ENCODE measurements around the gene ARHGAP15. TPM values are rescaled to one million over a fixed set of nuclear protein-coding genes. Genes with fewer than 3 reads are reported as not detected.

ARHGAP15 gene
- total and polyA plus RNA-seq, 2 donors from 2014 or later, result 5.7 to 23.1 TPM

DNA sequence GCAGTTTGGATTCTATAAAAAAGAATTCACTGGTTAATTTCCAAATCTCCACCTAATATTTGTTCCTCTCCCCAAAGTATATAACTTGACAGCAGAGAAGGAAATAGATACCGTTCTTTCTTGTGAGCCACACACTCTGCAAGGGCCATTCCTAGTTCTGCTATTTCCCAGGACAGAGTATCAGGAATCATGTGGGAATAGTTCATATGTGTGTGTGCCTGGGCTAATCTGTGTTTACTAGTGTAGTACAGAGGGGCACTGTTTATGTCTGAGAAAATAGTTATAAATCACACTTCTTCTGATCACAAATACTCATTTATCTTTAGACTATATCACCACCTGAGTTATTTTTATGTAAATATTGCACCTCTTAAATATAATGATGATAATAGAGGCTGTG is 296.7 kb downstream of the ARHGAP15 start:
- Histone ChIP-seq H3K9me3 (ENCODE audit: control insufficient read depth in 2 of 3, insufficient read depth in 1 of 3, low read length in 3 of 3) (no peaks in the 10 kb centered on the region), H3K27me3 (ENCODE audit: control insufficient read depth, insufficient read depth, low read length) (no peaks in the 10 kb centered on the region), H3K36me3 (ENCODE audit: control insufficient read depth in 2 of 3, insufficient read depth in 3 of 3, low read length in 3 of 3) (no peaks in the 10 kb centered on the region), H3K27ac (ENCODE audit: low read depth in 2 of 2, low read length in 2 of 2) (no peak overlapping the region), H3K4me3 (ENCODE audit: low read length in 3 of 3) (no peak overlapping the region), H3K9ac (ENCODE audit: low read length in 3 of 3) (no peak overlapping the region), H3K4me1 (ENCODE audit: control insufficient read depth in 2 of 3, insufficient read depth in 2 of 3, low read depth in 1 of 3, low read length in 3 of 3) (no peaks in the 10 kb centered on the region)
- DNase-seq, result no peak
- intact Hi-C loops (cut with DNase I), result no loop called here
- FAIRE-seq, result no peak
- TF ChIP-seq, protein P1, sequence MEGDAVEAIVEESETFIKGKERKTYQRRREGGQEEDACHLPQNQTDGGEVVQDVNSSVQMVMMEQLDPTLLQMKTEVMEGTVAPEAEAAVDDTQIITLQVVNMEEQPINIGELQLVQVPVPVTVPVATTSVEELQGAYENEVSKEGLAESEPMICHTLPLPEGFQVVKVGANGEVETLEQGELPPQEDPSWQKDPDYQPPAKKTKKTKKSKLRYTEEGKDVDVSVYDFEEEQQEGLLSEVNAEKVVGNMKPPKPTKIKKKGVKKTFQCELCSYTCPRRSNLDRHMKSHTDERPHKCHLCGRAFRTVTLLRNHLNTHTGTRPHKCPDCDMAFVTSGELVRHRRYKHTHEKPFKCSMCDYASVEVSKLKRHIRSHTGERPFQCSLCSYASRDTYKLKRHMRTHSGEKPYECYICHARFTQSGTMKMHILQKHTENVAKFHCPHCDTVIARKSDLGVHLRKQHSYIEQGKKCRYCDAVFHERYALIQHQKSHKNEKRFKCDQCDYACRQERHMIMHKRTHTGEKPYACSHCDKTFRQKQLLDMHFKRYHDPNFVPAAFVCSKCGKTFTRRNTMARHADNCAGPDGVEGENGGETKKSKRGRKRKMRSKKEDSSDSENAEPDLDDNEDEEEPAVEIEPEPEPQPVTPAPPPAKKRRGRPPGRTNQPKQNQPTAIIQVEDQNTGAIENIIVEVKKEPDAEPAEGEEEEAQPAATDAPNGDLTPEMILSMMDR (IDR thresholded peaks at IDR 0.05; ENCODE audit: borderline replicate concordance, extremely low read depth, insufficient read depth), result no peak

DNA sequence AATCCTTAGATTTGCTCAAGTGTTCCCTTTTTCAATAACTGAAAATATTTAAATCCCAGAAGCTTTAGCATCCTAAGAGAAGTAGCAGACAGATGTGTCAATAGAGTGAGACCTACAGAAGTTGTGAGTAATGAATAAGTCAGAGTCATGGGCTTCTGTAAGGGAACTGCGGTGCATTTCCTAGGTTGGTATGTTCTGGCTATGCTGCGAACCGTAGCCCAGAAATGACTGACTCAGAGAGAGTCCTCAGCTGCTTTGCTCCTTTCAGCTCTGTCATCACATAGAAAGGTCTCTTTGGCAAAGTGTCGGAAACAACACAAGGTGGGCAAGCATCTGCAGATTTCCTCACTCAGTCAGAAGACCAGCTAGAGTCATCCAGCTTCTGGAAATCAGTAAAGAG is 297.1 kb downstream of the ARHGAP15 start:
- TF ChIP-seq, protein P1 (IDR thresholded peaks at IDR 0.05; ENCODE audit: borderline replicate concordance, extremely low read depth, insufficient read depth), result no peak
- no peaks in the 10 kb centered on the region for H3K9me3 ChIP-seq (ENCODE audit: control insufficient read depth in 2 of 3, insufficient read depth in 1 of 3, low read length in 3 of 3)
- no peaks in the 10 kb centered on the region for H3K4me1 ChIP-seq (ENCODE audit: control insufficient read depth in 2 of 3, insufficient read depth in 2 of 3, low read depth in 1 of 3, low read length in 3 of 3)
- no peaks in the 10 kb centered on the region for H3K27me3 ChIP-seq (ENCODE audit: control insufficient read depth, insufficient read depth, low read length)
- FAIRE-seq, result no peak
- DNase-seq, result no peak
- no peak overlapping the region for H3K4me3 ChIP-seq (ENCODE audit: low read length in 3 of 3)
- H3K36me3 ChIP-seq (ENCODE audit: control insufficient read depth in 2 of 3, insufficient read depth in 3 of 3, low read length in 3 of 3), result no peaks in the 10 kb centered on the region
- intact Hi-C loops (cut with DNase I), result no loop called here
- H3K9ac ChIP-seq (ENCODE audit: low read length in 3 of 3), result no peak overlapping the region
- no peak overlapping the region for H3K27ac ChIP-seq (ENCODE audit: low read depth in 2 of 2, low read length in 2 of 2)

DNA sequence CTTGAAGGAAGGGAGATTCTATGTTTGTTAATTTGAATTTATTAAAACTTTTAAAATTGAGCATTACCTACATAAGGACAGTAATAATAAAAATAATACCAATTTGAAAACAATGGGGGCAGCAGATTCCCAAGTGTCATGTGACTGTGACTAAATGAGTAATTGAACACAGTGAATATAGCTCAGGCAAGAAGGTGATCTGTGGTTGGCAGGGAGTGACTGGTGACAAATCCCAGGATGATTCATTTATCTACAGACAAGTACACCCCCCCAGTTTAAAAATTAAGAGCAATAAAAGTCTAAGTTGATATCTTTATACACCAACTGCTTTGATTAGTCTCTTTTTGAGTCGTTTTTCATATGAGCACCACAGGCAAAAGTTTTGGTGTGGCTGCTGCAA is 299.5 kb downstream of the ARHGAP15 start:
- Histone ChIP-seq H3K4me1 (ENCODE audit: control insufficient read depth in 2 of 3, insufficient read depth in 2 of 3, low read depth in 1 of 3, low read length in 3 of 3) (no peaks in the 10 kb centered on the region), H3K27ac (ENCODE audit: low read depth in 2 of 2, low read length in 2 of 2) (no peak overlapping the region), H3K27me3 (ENCODE audit: control insufficient read depth, insufficient read depth, low read length) (no peaks in the 10 kb centered on the region), H3K36me3 (ENCODE audit: control insufficient read depth in 2 of 3, insufficient read depth in 3 of 3, low read length in 3 of 3) (no peaks in the 10 kb centered on the region), H3K4me3 (ENCODE audit: low read length in 3 of 3) (no peak overlapping the region), H3K9me3 (ENCODE audit: control insufficient read depth in 2 of 3, insufficient read depth in 1 of 3, low read length in 3 of 3) (no peaks in the 10 kb centered on the region), H3K9ac (ENCODE audit: low read length in 3 of 3) (no peak overlapping the region)
- intact Hi-C loops (cut with DNase I), result no loop called here
- no peak for FAIRE-seq
- TF ChIP-seq, protein P1 (IDR thresholded peaks at IDR 0.05; ENCODE audit: borderline replicate concordance, extremely low read depth, insufficient read depth), result no peak
- DNase-seq, result no peak

Data from kidney (tissue), 14 donors.